ENCODE measurements around the gene C6orf47. TPM values are rescaled to one million over a fixed set of nuclear protein-coding genes. Genes with fewer than 3 reads are reported as not detected.
A peak's percentile ranks its signal among the peaks of the same experiment; 100 is the strongest.

Gene C6orf47
- total and polyA plus RNA-seq, 5 donors from 2014 or later, result 18.8 to 30.5 (median 25.2) TPM

- no peak overlapping the region for H3K4me3 ChIP-seq (ENCODE audit: low read depth, low read length)
- ATAC-seq (ENCODE audit: low read depth in 2 of 2) (no peak), DNase-seq (no peak)
- no peaks in the 10 kb centered on the region for H3K9me3 ChIP-seq (ENCODE audit: control insufficient read depth in 2 of 2, low read length in 2 of 2)
- no peaks in the 10 kb centered on the region for H3K27me3 Mint-ChIP-seq
- no peak overlapping the region for H3K27ac Mint-ChIP-seq
- H3K36me3 ChIP-seq (ENCODE audit: control insufficient read depth, insufficient read depth, low read length), result peaks cover 89% of the 10 kb centered on the region
- no peaks in the 10 kb centered on the region for H3K4me1 ChIP-seq (ENCODE audit: control insufficient read depth, insufficient read depth, low read length, poor library complexity, severe bottlenecking)
- no peak overlapping the region for H3K27ac ChIP-seq (ENCODE audit: insufficient read depth, low read length, poor library complexity, severe bottlenecking)
- H3K4me1 Mint-ChIP-seq, result peaks cover 0 to 6% (median 3%) of the 10 kb centered on the region in 4 donors
- H3K9me3 Mint-ChIP-seq, result no peaks in the 10 kb centered on the region
- H3K4me3 Mint-ChIP-seq, result no peak overlapping the region
- H3K36me3 Mint-ChIP-seq, result peaks cover 41% of the 10 kb centered on the region
- H3K27me3 ChIP-seq (ENCODE audit: control insufficient read depth, insufficient read depth, low read length), result no peaks in the 10 kb centered on the region
These were observed 19.2 kb downstream of the C6orf47 start for GRCh38 chr6:31641370-31641769.

- no peaks in the 10 kb centered on the region for H3K27me3 Mint-ChIP-seq
- H3K36me3 Mint-ChIP-seq, result peaks cover 42% of the 10 kb centered on the region
- H3K4me3 ChIP-seq (ENCODE audit: low read depth, low read length), result no peak overlapping the region
- no peak for DNase-seq
- H3K27ac ChIP-seq (ENCODE audit: insufficient read depth, low read length, poor library complexity, severe bottlenecking), result no peak overlapping the region
- no peaks in the 10 kb centered on the region for H3K4me1 ChIP-seq (ENCODE audit: control insufficient read depth, insufficient read depth, low read length, poor library complexity, severe bottlenecking)
- no peaks in the 10 kb centered on the region for H3K9me3 ChIP-seq (ENCODE audit: control insufficient read depth in 2 of 2, low read length in 2 of 2)
- no peaks in the 10 kb centered on the region for H3K9me3 Mint-ChIP-seq
- peak overlapping the region in 1 of 3 donors; percentile 65 for H3K27ac Mint-ChIP-seq
- H3K36me3 ChIP-seq (ENCODE audit: control insufficient read depth, insufficient read depth, low read length), result peaks cover 89% of the 10 kb centered on the region
- no peak overlapping the region for H3K4me3 Mint-ChIP-seq
- no peaks in the 10 kb centered on the region for H3K27me3 ChIP-seq (ENCODE audit: control insufficient read depth, insufficient read depth, low read length)
- H3K4me1 Mint-ChIP-seq, result peaks cover 0 to 5% (median 3%) of the 10 kb centered on the region in 4 donors
- ATAC-seq (ENCODE audit: low read depth in 2 of 2), result no peak
These were observed 20.0 kb downstream of the C6orf47 start for GRCh38 chr6:31640612-31641011.

DNA sequence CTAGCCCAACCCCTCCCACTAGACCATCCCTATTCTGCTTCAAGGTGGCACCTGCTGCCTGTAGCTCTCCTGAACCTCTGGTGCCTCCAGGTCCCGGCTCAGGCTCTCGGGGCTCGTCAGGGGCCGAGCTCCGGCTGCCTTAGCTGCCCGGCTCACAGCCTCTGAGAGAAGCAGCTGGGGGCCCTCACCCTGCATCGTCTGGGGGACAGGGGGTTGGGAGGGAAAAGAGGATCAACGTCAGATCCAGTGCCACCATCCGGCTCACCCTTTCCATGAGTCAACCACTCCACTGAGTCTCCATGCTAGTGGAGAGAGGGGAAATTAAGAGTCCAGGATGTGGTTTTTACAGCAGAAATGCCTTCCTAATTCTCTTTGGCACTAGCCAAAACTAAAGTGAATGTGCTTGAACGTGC, 21.1 kb downstream of the C6orf47 start:
- no peaks in the 10 kb centered on the region for H3K9me3 Mint-ChIP-seq
- no peaks in the 10 kb centered on the region for H3K4me1 ChIP-seq (ENCODE audit: control insufficient read depth, insufficient read depth, low read length, poor library complexity, severe bottlenecking)
- H3K4me3 ChIP-seq (ENCODE audit: low read depth, low read length), result no peak overlapping the region
- H3K27me3 ChIP-seq (ENCODE audit: control insufficient read depth, insufficient read depth, low read length), result no peaks in the 10 kb centered on the region
- ATAC-seq (ENCODE audit: low read depth in 2 of 2), result no peak
- H3K27ac Mint-ChIP-seq, result peak overlapping the region in 1 of 3 donors; percentile 26
- peaks cover 42% of the 10 kb centered on the region for H3K36me3 Mint-ChIP-seq
- H3K9me3 ChIP-seq (ENCODE audit: control insufficient read depth in 2 of 2, low read length in 2 of 2), result no peaks in the 10 kb centered on the region
- peaks cover 89% of the 10 kb centered on the region for H3K36me3 ChIP-seq (ENCODE audit: control insufficient read depth, insufficient read depth, low read length)
- DNase-seq, result no peak
- no peak overlapping the region for H3K27ac ChIP-seq (ENCODE audit: insufficient read depth, low read length, poor library complexity, severe bottlenecking)
- no peak overlapping the region for H3K4me3 Mint-ChIP-seq
- H3K4me1 Mint-ChIP-seq, result peaks cover 0 to 2% (median 0%) of the 10 kb centered on the region in 4 donors
- H3K27me3 Mint-ChIP-seq, result no peaks in the 10 kb centered on the region

- Histone ChIP-seq H3K36me3 (ENCODE audit: control insufficient read depth, insufficient read depth, low read length) (peaks cover 89% of the 10 kb centered on the region), H3K27me3 (ENCODE audit: control insufficient read depth, insufficient read depth, low read length) (no peaks in the 10 kb centered on the region), H3K9me3 (ENCODE audit: control insufficient read depth in 2 of 2, low read length in 2 of 2) (no peaks in the 10 kb centered on the region), H3K4me1 (ENCODE audit: control insufficient read depth, insufficient read depth, low read length, poor library complexity, severe bottlenecking) (no peaks in the 10 kb centered on the region), H3K27ac (ENCODE audit: insufficient read depth, low read length, poor library complexity, severe bottlenecking) (no peak overlapping the region), H3K4me3 (ENCODE audit: low read depth, low read length) (no peak overlapping the region)
- DNase-seq (no peak), ATAC-seq (ENCODE audit: low read depth in 2 of 2) (no peak)
- Mint-ChIP-seq H3K4me3 (no peak overlapping the region), H3K36me3 (peaks cover 43% of the 10 kb centered on the region), H3K4me1 (peaks cover 0 to 2% (median 0%) of the 10 kb centered on the region in 4 donors), H3K27me3 (no peaks in the 10 kb centered on the region), H3K9me3 (no peaks in the 10 kb centered on the region), H3K27ac (no peak overlapping the region)
These were observed 21.5 kb downstream of the C6orf47 start for GRCh38 chr6:31639043-31639442.

DNA sequence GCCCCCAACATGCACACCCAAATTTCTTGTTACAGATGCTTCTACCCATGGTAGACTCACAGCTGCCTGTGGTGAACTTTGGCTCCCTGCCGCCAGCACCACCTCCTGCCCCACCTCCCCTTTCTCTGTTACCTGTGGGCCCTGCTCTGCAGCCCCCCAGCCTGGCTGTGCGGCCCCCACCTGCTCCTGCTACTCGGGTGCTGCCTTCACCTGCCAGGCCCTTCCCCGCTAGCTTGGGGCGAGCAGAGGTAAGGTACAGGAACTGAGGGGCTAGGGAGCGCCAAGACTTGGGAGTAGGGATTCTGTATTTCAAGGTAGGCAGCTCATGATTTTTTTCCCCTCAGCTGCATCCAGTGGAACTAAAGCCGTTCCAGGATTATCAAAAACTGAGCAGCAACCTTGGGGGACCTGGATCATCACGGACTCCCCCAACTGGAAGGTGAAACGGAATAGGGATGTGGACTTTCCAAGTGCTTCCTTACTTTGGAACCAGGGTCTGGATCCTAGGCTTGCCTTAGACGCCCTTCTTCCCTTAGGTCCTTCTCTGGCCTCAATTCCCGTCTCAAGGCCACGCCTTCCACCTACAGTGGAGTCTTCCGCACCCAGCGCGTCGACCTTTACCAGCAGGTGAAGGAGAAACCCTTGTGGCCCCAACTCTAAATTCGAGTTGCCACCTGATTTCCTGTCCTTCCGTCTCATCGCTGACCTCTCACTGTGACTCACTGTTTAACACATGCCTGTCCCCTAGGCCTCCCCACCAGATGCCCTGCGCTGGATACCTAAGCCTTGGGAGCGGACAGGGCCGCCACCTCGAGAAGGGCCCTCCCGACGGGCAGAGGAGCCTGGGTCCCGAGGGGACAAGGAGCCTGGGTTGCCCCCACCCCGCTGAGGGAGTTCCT, 23.6 kb downstream of the C6orf47 start:
- H3K9me3 Mint-ChIP-seq, result no peaks in the 10 kb centered on the region
- H3K36me3 ChIP-seq (ENCODE audit: control insufficient read depth, insufficient read depth, low read length), result peaks cover 87% of the 10 kb centered on the region

DNA sequence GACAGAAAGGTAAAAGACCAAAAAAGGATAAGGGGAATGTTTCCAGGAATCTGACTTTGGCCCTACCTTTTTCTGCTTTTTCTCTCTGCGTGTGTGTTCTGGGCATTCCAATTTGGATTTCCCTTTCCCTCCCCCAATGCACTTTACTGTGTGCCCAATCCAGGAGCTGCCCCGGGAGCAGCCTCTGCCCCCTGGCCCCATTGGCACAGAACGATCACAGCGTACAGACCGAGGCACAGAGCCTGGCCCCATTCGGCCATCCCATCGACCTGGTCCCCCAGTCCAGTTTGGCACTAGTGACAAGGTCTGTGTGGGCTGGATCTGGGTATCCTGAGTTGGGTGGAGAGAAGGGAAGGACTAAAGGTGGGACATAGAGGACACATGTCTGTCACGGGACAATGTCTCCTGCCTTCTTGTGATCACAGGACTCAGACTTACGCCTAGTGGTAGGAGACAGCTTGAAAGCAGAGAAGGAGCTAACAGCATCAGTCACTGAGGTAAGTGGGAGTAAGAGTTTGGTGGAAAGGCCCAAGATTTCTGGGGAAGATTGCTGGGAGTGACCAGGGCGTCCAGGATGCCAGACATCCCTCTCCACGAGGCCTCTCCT, 25.5 kb downstream of the C6orf47 start:
- H3K9me3 ChIP-seq (ENCODE audit: control insufficient read depth in 2 of 2, low read length in 2 of 2), result no peaks in the 10 kb centered on the region
- H3K4me1 ChIP-seq (ENCODE audit: control insufficient read depth, insufficient read depth, low read length, poor library complexity, severe bottlenecking), result no peaks in the 10 kb centered on the region
- no peaks in the 10 kb centered on the region for H3K27me3 ChIP-seq (ENCODE audit: control insufficient read depth, insufficient read depth, low read length)
- DNase-seq, result no peak
- Mint-ChIP-seq H3K27me3 (no peaks in the 10 kb centered on the region), H3K27ac (no peak overlapping the region), H3K4me1 (peaks cover 0 to 7% (median 0%) of the 10 kb centered on the region in 4 donors), H3K36me3 (peaks cover 43% of the 10 kb centered on the region), H3K9me3 (no peaks in the 10 kb centered on the region), H3K4me3 (no peak overlapping the region)
- no peak overlapping the region for H3K27ac ChIP-seq (ENCODE audit: insufficient read depth, low read length, poor library complexity, severe bottlenecking)
- no peak for ATAC-seq (ENCODE audit: low read depth in 2 of 2)
- peaks cover 81% of the 10 kb centered on the region for H3K36me3 ChIP-seq (ENCODE audit: control insufficient read depth, insufficient read depth, low read length)
- H3K4me3 ChIP-seq (ENCODE audit: low read depth, low read length), result no peak overlapping the region

More for the DNA sequence above, 23.6 kb downstream of the C6orf47 start:
- Mint-ChIP-seq H3K4me3 (no peak overlapping the region), H3K27me3 (no peaks in the 10 kb centered on the region), H3K4me1 (peaks cover 0 to 4% (median 0%) of the 10 kb centered on the region in 4 donors), H3K36me3 (peaks cover 45% of the 10 kb centered on the region), H3K27ac (no peak overlapping the region)
- DNase-seq (no peak), ATAC-seq (ENCODE audit: low read depth in 2 of 2) (no peak)
- no peak overlapping the region for H3K4me3 ChIP-seq (ENCODE audit: low read depth, low read length)
- no peak overlapping the region for H3K27ac ChIP-seq (ENCODE audit: insufficient read depth, low read length, poor library complexity, severe bottlenecking)
- H3K9me3 ChIP-seq (ENCODE audit: control insufficient read depth in 2 of 2, low read length in 2 of 2), result no peaks in the 10 kb centered on the region
- H3K27me3 ChIP-seq (ENCODE audit: control insufficient read depth, insufficient read depth, low read length), result no peaks in the 10 kb centered on the region
- no peaks in the 10 kb centered on the region for H3K4me1 ChIP-seq (ENCODE audit: control insufficient read depth, insufficient read depth, low read length, poor library complexity, severe bottlenecking)

- no peak for DNase-seq
- Mint-ChIP-seq H3K27ac (no peak overlapping the region), H3K4me1 (peaks cover 0 to 7% (median 0%) of the 10 kb centered on the region in 4 donors), H3K4me3 (no peak overlapping the region), H3K27me3 (no peaks in the 10 kb centered on the region), H3K9me3 (no peaks in the 10 kb centered on the region), H3K36me3 (peaks cover 46% of the 10 kb centered on the region)
- no peaks in the 10 kb centered on the region for H3K9me3 ChIP-seq (ENCODE audit: control insufficient read depth in 2 of 2, low read length in 2 of 2)
- no peak for ATAC-seq (ENCODE audit: low read depth in 2 of 2)
- H3K27ac ChIP-seq (ENCODE audit: insufficient read depth, low read length, poor library complexity, severe bottlenecking), result no peak overlapping the region
- no peak overlapping the region for H3K4me3 ChIP-seq (ENCODE audit: low read depth, low read length)
- no peaks in the 10 kb centered on the region for H3K4me1 ChIP-seq (ENCODE audit: control insufficient read depth, insufficient read depth, low read length, poor library complexity, severe bottlenecking)
- H3K36me3 ChIP-seq (ENCODE audit: control insufficient read depth, insufficient read depth, low read length), result peaks cover 79% of the 10 kb centered on the region
- no peaks in the 10 kb centered on the region for H3K27me3 ChIP-seq (ENCODE audit: control insufficient read depth, insufficient read depth, low read length)
These were observed 26.4 kb downstream of the C6orf47 start for GRCh38 chr6:31634131-31634530.

All from CD4-positive, CD25-positive, alpha-beta regulatory T cell (primary cell).